ENCODE results near the gene IL6.

Gene IL6

DNA sequence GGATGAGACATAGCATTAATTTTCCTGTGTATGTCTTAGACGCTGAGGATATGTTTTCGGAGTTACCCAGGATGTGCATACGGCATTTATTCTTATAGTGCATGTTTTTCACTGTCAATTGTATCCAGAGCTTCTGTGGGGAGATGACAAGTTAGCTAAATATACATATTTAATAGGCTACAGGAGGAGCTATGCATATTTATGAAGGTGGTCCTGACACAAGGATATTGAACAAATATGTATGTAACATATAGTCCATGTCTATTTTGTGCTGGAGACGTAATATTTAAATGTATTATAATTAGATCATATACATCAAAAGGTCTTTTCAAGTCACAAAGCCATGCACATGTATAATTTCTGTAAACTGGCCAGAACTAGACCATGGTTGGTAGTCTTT is 16.0 kb downstream of the IL6 start:
- Mint-ChIP-seq H3K27ac (no peak overlapping the region), H3K4me3 (no peak overlapping the region), H3K4me1 (no peaks in the 10 kb centered on the region), H3K9me3 (peaks cover 8% of the 10 kb centered on the region), H3K27me3 (ENCODE audit: low read depth) (no peaks in the 10 kb centered on the region), H3K36me3 (ENCODE audit: low read depth) (no peaks in the 10 kb centered on the region)
- TF ChIP-seq, protein P1, sequence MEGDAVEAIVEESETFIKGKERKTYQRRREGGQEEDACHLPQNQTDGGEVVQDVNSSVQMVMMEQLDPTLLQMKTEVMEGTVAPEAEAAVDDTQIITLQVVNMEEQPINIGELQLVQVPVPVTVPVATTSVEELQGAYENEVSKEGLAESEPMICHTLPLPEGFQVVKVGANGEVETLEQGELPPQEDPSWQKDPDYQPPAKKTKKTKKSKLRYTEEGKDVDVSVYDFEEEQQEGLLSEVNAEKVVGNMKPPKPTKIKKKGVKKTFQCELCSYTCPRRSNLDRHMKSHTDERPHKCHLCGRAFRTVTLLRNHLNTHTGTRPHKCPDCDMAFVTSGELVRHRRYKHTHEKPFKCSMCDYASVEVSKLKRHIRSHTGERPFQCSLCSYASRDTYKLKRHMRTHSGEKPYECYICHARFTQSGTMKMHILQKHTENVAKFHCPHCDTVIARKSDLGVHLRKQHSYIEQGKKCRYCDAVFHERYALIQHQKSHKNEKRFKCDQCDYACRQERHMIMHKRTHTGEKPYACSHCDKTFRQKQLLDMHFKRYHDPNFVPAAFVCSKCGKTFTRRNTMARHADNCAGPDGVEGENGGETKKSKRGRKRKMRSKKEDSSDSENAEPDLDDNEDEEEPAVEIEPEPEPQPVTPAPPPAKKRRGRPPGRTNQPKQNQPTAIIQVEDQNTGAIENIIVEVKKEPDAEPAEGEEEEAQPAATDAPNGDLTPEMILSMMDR (IDR thresholded peaks at IDR 0.05; ENCODE audit: unreplicated experiment in 3 of 3) = no peak

DNA sequence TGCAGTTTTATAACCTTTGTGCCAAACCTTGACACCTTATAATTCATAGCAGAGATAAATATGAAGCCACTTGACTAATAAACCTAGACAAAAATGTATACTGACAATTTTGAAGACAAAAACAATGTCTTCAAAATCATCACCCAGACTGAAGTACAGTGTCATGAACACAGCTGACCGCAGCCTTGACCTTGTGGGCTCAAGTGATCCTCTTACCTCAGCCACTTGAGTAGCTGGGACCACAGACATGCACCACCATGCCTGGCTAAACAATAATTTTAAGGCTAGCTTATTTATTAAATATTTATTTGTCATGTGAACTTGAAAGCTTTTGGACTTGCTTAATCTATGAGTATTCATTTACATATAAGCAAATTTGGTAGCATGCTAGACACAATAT is 24.3 kb downstream of the IL6 start:
- TF ChIP-seq, protein P1 (IDR thresholded peaks at IDR 0.05; ENCODE audit: unreplicated experiment in 3 of 3) = no peak
- Mint-ChIP-seq H3K4me3 (no peak overlapping the region), H3K27ac (no peak overlapping the region), H3K4me1 (no peaks in the 10 kb centered on the region), H3K9me3 (peaks cover 26% of the 10 kb centered on the region), H3K27me3 (ENCODE audit: low read depth) (no peaks in the 10 kb centered on the region), H3K36me3 (ENCODE audit: low read depth) (no peaks in the 10 kb centered on the region)

DNA sequence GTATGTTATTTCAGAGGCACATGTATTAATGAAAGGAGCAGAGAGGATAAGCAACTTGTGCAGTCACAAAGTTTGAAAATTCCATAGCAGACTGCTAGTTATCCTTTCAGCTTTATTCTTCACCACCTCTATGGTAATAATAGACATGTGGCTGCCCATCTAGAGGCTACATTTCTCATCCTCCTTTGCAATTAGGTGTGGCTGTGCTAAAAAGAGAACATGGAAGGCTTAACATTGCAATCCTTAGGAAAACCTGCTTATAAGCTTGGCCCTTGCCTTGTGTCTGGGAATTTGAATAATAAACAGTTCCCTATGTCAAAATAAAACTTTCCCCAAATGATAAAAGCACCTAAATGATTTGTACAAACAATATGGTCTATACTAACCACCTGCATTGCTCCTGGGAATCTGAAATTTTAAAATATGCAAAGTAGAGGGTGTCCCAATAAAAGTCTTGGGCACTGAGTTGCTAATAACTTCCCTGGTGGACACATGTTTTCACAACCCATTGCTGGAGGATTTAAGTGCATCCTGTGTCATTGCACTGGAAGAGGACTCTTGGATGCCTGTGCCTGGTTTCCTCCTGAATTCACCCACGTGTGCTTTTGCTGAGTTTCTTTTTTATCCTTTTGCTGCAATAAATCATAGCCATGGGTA is 30.5 kb downstream of the IL6 start:
- Mint-ChIP-seq H3K4me1 (no peaks in the 10 kb centered on the region), H3K4me3 (no peak overlapping the region), H3K27ac (no peak overlapping the region), H3K9me3 (peaks cover 16% of the 10 kb centered on the region), H3K36me3 (ENCODE audit: low read depth) (no peaks in the 10 kb centered on the region), H3K27me3 (ENCODE audit: low read depth) (no peaks in the 10 kb centered on the region)
- TF ChIP-seq, protein P1 (IDR thresholded peaks at IDR 0.05; ENCODE audit: unreplicated experiment in 3 of 3) = no peak

DNA sequence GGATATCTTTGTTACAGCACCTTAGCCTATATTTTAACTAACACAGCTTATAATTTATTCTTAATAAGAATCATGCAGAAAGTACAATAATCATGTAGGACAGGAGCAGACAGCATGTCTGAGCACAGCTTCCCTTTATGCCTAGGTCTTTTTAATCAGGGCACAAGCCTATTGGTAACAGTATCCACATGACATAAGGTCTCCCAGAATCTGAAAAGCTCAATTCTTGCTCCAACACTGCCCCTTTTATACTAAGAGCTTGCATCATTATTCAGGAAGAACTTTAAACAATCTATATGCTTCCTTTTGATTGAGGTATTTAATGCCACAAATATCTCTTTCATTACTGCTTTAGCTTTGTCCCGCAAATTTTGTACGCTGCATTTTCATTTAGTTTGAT is 31.6 kb downstream of the IL6 start:
- H3K4me3 Mint-ChIP-seq = no peak overlapping the region
- H3K27me3 Mint-ChIP-seq (ENCODE audit: low read depth) = no peaks in the 10 kb centered on the region
- no peaks in the 10 kb centered on the region for H3K4me1 Mint-ChIP-seq
- H3K27ac Mint-ChIP-seq = no peak overlapping the region
- TF ChIP-seq, protein P1 (IDR thresholded peaks at IDR 0.05; ENCODE audit: unreplicated experiment in 3 of 3) = no peak
- peaks cover 11% of the 10 kb centered on the region for H3K9me3 Mint-ChIP-seq
- H3K36me3 Mint-ChIP-seq (ENCODE audit: low read depth) = no peaks in the 10 kb centered on the region

DNA sequence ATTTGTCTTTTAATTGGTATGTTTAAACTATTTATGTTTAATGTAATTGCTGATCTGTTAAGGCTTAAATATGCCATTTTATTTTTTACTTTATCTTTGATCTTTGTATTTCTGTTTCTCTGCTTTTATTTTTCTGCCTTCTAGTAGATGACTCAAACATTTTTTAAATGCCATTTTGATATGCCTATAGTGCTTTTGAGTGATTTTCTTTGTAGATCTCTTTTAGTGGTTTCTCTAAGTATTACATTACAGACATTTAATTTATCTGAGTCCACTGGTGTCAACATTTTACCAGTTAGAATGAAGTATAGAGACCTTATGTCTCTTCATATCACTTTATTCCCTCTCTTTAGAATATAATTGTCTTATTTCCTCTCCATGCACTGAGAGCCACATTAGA is 32.7 kb downstream of the IL6 start:
- no peak overlapping the region for H3K4me3 Mint-ChIP-seq
- no peaks in the 10 kb centered on the region for H3K27me3 Mint-ChIP-seq (ENCODE audit: low read depth)
- no peaks in the 10 kb centered on the region for H3K36me3 Mint-ChIP-seq (ENCODE audit: low read depth)
- no peaks in the 10 kb centered on the region for H3K4me1 Mint-ChIP-seq
- TF ChIP-seq, protein P1 (IDR thresholded peaks at IDR 0.05; ENCODE audit: unreplicated experiment in 3 of 3) = no peak
- no peak overlapping the region for H3K27ac Mint-ChIP-seq
- H3K9me3 Mint-ChIP-seq = no peaks in the 10 kb centered on the region

DNA sequence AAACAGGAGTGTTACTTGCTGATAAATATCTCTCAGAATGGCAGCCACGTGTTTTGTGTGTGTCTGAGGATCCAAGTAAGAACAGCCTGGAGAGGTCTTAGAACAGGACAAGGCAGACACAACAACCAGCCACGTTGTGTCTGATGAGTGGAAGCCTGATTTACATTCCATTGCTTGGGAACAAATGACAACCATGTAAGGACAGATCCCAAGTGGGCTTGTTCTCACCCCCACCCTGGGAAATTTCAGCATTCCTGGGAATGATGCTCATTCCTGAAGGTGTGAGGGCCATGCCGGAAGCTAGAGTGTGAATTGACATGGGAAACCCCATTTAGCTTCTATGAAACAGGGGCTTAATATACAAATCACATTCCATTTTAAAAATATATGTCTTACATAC is 35.9 kb downstream of the IL6 start:
- H3K4me3 Mint-ChIP-seq = no peak overlapping the region
- H3K9me3 Mint-ChIP-seq = peaks cover 3% of the 10 kb centered on the region
- H3K27ac Mint-ChIP-seq = no peak overlapping the region
- no peaks in the 10 kb centered on the region for H3K36me3 Mint-ChIP-seq (ENCODE audit: low read depth)
- TF ChIP-seq, protein P1 (IDR thresholded peaks at IDR 0.05; ENCODE audit: unreplicated experiment in 3 of 3) = no peak
- no peaks in the 10 kb centered on the region for H3K4me1 Mint-ChIP-seq
- H3K27me3 Mint-ChIP-seq (ENCODE audit: low read depth) = no peaks in the 10 kb centered on the region

Measured in nephron (organoid).